GM18508 (cell line): ENCODE measurements around the gene MAPKAPK5.
"Not testable (repeated sequence)": the region's sequence is repeated elsewhere in the genome, so short reads cannot be mapped to it uniquely, and the experiment has no call there.

Experiments used
- ATAC-seq: cut with Tn5 transposase; IDR thresholded peaks from one replicate; pipeline ENCODE4 v1.9.1; 2021; ENCODE audit warnings: moderate number of reproducible peaks; ENCODE audit not compliant: insufficient read depth, unreplicated experiment

The MAPKAPK5 gene

DNA sequence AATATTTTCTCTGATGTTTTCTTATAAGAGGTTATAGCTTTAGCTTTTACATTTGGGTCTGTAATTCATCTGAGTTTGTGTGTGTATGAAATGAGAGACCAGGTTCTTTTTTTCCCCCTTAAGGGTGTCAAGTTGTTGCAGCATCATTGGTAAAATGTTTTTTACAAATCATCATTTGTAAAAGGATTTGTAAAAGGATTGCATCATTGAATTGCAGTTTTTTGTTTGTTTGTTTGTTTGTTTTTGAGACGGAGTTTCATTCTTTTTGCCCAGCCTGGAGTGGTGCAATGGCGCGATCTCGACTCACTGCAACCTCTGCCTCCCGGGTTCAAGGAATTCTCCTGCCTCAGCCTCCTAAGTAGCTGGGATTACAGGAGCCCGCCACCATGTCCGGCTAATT, 31.1 kb downstream of the MAPKAPK5 start:
- no peak for ATAC-seq

GRCh38 chr12:111881716-111882115, 39.7 kb downstream of the MAPKAPK5 start:
- no peak for ATAC-seq

DNA sequence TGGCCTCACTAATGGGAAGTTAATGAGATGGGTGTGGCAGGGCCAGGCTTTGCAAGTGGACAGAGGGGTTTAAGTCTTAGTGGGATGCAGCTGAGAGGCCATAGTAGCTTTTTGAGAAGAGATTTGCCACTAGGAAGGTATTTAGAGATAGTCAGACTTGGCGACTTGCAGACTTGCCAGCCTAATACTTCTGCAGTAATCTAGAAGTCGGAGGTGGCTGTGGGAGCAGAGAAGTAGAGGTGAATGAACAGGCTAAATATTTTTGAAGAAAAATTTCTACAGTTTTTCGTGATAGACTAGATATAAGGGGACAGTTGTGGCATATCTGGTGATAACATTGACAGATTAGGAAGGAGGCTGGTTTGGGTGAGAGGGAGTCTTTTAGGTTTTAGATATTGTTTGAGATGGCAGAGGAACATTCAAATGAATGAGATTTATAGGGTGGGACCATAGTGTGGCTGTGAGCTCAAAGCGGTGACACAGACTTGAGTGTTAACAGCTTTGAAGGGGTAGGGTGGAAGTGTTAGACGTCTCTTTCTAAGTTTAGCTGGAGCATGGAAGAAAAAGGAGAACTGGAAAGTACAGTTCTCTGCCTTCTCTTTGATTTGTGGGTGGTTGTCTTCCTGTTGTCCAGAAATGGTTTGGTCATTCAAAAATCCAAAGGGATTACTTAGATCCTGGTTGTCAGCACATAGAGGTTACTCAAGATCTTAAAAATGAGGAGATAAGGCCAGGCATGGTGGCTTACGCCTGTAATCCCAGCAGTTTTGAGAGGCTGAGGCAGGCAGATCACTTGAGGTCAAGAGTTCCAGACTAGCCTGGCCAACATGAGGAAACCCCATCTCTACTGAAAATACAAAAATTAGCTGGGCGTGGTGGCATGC, 44.9 kb downstream of the MAPKAPK5 start:
- ATAC-seq = no peak

DNA sequence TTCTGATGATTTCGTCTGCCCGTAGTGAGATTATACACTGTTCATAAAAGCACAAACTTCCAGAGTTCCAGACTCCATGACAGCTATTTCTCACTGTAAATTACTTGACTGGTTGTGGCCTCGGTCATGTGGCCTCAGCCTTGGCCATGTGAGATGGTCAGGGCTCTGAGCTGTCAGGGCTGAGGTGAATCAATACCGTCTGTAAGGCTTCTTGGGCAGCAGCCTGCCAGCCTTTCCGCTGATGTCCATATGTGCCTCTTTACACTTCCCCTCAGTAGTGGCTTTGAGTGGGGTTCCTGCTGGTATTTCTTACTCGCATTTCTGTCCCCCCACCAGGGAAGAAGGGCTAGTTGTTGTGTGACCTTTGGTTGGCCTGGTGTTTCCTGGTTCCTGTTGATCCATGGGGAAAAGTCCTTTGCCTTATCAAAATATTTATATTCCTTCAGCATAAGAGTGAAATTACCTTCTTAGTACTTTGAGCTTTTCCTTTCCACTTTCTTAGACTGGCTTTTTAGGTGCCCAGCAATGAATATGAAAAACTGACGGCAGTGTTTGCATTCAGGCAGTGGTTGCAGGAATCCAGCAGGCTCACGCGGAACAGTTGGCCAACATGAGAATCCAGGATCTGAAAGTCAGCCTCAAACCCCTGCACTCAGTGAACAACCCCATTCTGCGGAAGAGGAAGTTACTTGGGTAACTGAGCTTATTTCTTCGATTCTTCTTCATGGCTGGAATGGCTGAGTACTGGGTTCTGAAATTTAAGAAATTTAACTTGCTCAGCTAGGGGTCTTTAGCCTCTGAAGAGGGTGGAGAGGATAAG, 46.1 kb downstream of the MAPKAPK5 start:
- no peak for ATAC-seq

- no peak for ATAC-seq
These were observed 51.3 kb downstream of the MAPKAPK5 start for GRCh38 chr12:111893287-111893686.

- no peak for ATAC-seq
These were observed 52.5 kb downstream of the MAPKAPK5 start for GRCh38 chr12:111894556-111894955.

DNA sequence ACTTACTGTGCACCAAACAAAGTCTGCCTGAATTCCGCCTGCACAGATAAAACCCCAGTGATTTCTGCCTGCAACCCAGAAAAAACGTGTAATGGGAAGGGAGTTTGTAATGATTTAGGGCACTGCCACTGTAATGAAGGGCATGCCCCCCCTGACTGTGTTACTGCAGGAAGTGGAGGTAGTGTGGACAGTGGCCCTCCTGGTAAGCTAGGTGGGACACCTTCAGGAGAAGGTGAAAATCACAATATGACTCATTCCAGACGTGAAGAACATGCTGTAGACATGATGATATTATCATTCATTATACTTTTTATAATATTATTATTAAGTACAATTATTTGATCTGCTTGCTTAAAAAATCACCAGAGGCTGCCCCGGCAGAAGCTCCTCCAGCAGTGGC, 59.2 kb downstream of the MAPKAPK5 start:
- no peak for ATAC-seq

DNA sequence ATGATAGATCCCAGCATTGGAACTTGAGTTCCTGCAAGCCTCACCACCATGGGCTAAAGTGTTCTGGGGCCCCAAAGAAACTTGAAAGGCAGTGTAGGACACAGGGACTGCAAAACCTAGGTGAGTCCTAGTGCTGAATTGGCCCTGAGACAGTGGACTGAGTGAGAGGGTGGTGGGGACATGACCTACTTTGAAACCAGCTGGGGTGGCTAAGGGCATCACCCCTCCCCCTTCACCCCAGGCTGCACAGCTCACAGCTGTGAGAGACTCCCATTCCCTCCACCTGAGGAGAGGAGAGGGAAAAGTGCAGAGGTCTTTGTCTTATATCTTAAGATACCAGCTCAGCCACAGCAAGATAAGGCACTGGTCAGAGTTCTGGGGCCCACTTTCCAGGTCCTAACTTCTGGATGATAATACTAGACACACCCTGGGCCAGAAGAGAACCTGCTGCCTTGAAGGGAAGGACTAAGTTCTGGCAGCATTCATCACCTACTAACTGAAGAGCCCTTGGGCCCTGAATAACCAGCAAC, 62.5 kb downstream of the MAPKAPK5 start:
- no peak for ATAC-seq

- ATAC-seq = no peak
These were observed 63.5 kb downstream of the MAPKAPK5 start for GRCh38 chr12:111905502-111905901.

DNA sequence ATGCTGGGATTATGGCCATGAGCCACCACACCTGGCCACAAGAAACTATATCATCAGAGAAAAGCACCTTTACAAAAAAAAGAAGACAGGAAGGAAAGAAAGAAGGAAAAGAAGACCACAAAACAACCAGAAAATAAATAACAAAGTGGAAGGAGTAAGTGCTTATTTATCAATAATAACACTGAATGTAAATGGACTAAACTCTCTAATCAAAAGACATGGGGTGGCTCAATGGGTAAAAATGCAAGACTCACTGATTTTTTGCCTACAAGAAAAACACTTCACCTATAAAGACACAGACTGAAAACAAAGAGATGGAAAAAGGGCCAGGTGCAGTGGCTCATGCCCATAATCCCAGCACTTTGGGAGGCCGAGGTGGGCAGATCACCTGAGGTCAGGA, 65.7 kb downstream of the MAPKAPK5 start:
- no peak for ATAC-seq

DNA sequence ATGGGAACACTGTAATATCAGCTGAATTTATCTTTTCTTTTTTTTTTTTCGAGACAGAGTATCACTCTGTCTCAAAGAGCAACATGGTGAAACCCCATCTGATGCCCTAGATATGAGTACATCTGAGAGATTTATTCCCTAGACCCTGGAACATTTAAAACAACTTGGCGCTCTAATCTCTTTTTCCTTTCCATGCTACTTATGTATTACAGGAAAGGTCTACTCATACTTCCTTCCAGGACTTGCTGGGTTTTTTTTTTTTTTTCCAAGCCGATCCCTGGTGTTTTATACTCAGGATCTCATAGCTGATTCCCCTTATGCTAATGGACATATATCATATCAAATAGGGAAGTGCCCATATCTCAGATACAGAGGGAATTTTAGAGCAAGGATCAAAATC, 83.1 kb downstream of the MAPKAPK5 start:
- no peak for ATAC-seq

- no peak for ATAC-seq
These were observed 84.6 kb downstream of the MAPKAPK5 start for GRCh38 chr12:111926631-111927030.

- ATAC-seq = no peak
These were observed 85.3 kb downstream of the MAPKAPK5 start for GRCh38 chr12:111927346-111927745.

DNA sequence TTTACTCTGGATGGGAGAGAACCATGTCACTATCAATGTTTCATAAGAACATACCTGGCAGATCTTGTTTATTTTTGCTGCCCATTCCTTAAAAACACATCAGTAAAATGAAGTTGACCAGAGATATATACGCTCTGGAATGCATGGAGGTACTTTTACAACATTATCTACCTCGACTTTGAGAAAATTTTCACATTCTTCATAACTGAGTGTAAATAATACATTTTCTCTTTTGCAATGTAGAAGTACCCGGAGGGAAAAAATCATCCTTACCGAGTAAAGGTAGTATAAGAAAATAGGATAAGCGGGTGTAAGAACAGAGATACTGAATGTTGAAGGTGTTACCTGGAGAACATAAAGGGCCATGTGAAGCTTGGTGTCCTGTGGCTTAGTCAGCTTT, 90.2 kb downstream of the MAPKAPK5 start:
- ATAC-seq = no peak

DNA sequence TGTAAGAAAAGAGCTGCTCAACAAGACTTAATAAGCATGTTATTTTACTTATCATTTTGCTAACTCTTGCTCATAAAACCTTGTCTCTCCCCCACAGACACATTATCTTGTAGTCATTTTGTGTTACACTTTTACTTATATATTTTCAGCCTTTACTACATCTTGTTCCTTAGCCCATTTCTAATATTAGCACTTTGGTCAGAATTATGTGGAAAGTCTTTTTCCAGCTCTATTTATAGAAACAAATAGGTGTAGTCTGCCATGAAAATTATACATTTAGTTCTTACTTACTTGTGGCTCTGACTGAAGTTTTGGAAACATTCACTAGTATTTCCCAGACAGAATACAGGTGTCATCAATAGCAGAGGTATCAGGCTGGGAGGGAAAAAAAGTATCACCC, 94.8 kb downstream of the MAPKAPK5 start:
- ATAC-seq = no peak

DNA sequence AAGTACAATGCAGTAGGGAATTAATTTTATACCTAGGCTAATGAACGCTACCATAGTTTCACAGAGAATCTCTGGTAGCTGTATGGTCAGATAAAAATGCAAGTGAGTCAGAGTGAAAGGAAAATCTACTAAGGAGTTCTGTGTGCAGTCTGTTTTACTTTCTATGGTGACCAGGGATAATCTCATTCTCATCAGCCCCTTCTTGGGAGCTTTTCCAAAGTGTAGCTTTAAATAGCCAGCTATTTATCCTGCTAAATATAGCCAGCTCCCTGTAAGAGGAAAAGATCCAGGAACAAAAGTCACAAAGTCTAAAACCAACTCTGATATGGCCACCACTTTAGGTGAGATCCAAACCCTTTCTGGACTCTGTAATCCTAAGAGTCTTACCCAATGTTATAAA, 95.4 kb downstream of the MAPKAPK5 start:
- ATAC-seq = no peak

- no peak for ATAC-seq
These were observed 100.5 kb downstream of the MAPKAPK5 start for GRCh38 chr12:111942557-111942956.

- no peak for ATAC-seq
These were observed 101.9 kb downstream of the MAPKAPK5 start for GRCh38 chr12:111943929-111944328.

DNA sequence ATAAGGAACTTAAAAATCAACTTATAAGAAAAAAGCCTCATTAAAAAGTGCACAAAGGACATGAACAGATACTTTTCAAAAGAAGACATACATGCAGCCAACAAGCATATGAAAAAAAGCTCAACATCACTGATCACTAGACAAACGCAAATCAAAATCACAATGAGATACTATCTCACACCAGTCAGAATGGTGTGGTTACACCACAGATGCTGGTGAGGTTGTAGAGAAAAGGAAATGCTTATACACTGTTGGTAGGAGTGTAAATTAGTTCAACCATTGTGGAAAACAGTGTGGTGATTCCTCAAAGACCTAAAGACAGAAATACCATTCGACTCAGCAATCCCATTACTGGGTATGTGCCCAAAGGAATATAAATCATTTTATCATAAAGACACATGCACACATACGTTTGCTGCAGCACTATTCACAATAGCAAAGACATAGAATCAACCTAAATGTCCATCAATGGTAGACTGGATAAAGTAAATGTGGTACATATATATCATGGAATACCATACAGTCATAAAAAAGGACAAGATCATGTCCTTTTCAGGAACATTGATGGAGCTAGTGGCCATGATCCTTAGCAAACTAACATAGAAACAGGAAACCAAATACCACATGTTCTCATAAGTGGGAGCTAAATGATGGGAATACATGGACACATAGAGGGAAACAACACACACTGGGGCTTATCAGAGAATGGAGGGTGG, 109.1 kb downstream of the MAPKAPK5 start:
- not testable (repeated sequence) for ATAC-seq
